NT2/D1 (cell line): ENCODE results near the gene TLCD1.

Experiments used
- DNase-seq: peaks from one replicate; pipeline ENCODE4 v3.0.0-alpha.2; 2011; ENCODE audit warnings: low read depth, low spot score
- H3K27me3 ChIP-seq: 2 replicates; pipeline ENCODE4 v1.6.0; 2011; ENCODE audit warnings: mild to moderate bottlenecking; ENCODE audit not compliant: insufficient read length, insufficient read depth
- H3K36me3 ChIP-seq: 2 replicates; pipeline ENCODE4 v1.6.1; 2011; ENCODE audit warnings: mild to moderate bottlenecking, low read length, mixed read lengths; ENCODE audit not compliant: insufficient read depth, insufficient read length
- H3K4me1 ChIP-seq: 2 replicates; pipeline ENCODE4 v1.5.1; 2011; ENCODE audit not compliant: insufficient read depth, insufficient read length
- H3K4me3 ChIP-seq: 2 replicates; pipeline ENCODE4 v1.5.1; 2011; ENCODE audit warnings: low read depth; ENCODE audit not compliant: insufficient read length
- H3K9ac ChIP-seq: 2 replicates; pipeline ENCODE4 v1.6.0; 2011; ENCODE audit warnings: low read depth; ENCODE audit not compliant: insufficient read length
- H3K9me3 ChIP-seq: 2 replicates; pipeline ENCODE4 v1.5.1; 2011; ENCODE audit warnings: mild to moderate bottlenecking, low read length; ENCODE audit not compliant: insufficient read depth
- SUZ12 ChIP-seq: IDR thresholded peaks from 2 replicates; pipeline ENCODE4 v1.6.1; 2011; ENCODE audit not compliant: insufficient read length, insufficient read depth; ENCODE audit errors: extremely low read depth
- YY1 ChIP-seq: IDR thresholded peaks from 2 replicates; pipeline ENCODE4 v1.6.1; 2011; ENCODE audit not compliant: insufficient read length, insufficient read depth
- ZNF274 ChIP-seq: IDR thresholded peaks from 2 replicates; pipeline ENCODE4 v1.6.1; 2011; ENCODE audit warnings: mild to moderate bottlenecking, low read depth, low read length

Gene TLCD1

DNA sequence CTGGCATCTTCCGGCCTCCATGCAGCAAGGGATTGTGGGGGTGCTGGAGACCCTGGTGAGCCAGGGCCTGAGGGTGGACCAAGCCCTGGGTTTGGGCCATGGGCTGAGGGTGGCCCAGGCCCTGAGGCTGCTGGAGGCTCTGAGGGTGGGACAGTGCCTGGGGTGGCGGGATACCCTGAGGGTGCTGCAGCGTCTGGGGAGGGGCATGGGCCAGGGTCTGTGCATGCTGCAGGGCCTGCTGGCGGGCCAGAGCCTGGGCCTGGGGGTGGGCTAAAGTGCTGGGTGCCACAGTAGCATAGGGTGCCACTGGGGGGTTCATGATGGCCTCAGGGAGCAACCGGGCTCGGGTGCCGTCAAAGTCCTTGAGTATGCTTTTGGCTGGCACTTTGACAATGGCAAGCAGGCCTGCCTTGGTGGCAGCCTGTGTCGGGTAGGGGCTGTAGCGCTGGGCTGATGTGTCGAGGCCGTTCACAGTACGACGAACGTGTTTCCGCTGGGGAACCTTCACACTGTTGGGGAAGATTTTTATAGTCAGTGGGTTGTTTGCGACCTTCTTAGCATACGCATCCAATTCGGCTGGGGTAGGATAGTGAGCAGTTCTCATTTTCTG, 33.3 kb upstream of the TLCD1 start:
- peaks cover 2% of the 10 kb centered on the region for H3K4me1 ChIP-seq
- peaks cover 43% of the 10 kb centered on the region for H3K36me3 ChIP-seq

DNA sequence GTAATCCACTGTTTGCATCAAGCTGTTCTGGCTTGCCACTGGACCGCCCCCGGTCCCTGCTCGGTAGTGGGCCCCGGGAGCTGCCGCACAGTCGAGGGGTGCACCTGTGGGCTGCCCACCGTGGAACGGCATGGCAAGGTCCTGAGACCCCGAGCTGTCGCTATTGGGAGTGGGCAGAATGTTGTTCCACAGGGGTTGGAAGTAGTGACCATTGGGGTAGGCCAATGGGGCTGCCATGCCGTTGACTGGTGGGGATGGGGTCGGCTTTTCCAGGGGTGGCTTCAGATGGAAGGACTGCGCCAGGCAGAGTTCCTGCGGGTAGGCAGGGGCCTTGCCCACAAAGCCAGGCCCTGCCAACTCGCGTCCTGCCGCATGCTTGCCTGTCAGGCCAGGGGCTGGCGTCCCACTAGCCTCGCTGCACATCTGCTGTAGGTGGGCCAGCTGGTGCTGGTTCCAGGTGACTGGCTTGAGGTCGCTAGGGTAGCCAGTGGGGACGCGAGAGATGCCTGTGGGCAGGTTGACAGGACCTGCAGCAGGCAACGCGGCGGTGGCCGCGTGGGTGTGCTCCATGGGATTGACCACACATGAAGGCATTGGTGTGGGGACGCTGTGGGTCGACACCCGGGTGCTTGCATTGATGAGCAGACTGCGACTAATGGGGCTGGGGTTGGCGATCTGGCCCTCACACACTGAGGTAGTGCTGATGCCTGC, 32.5 kb upstream of the TLCD1 start:
- peaks cover 43% of the 10 kb centered on the region for H3K36me3 ChIP-seq
- no peak overlapping the region for H3K4me3 ChIP-seq
- no peak for TF ChIP-seq ZNF274
- no peak for TF ChIP-seq YY1
- no peak for TF ChIP-seq SUZ12
- DNase-seq = no peak
- no peaks in the 10 kb centered on the region for H3K9me3 ChIP-seq
- no peaks in the 10 kb centered on the region for H3K27me3 ChIP-seq
- peaks cover 2% of the 10 kb centered on the region for H3K4me1 ChIP-seq
- no peak overlapping the region for H3K9ac ChIP-seq

More for the DNA sequence above, 33.3 kb upstream of the TLCD1 start:
- Histone ChIP-seq H3K9ac (no peak overlapping the region), H3K4me3 (no peak overlapping the region), H3K9me3 (no peaks in the 10 kb centered on the region), H3K27me3 (no peaks in the 10 kb centered on the region)
- DNase-seq = no peak
- no peak for TF ChIP-seq YY1
- TF ChIP-seq ZNF274 = no peak
- no peak for TF ChIP-seq SUZ12

GRCh38 chr17:28756049-28756804, 30.2 kb upstream of the TLCD1 start:
- no peak for TF ChIP-seq SUZ12
- H3K36me3 ChIP-seq = peaks cover 43% of the 10 kb centered on the region
- H3K4me1 ChIP-seq = peaks cover 2% of the 10 kb centered on the region
- H3K9ac ChIP-seq = no peak overlapping the region
- H3K4me3 ChIP-seq = no peak overlapping the region
- no peaks in the 10 kb centered on the region for H3K27me3 ChIP-seq
- no peaks in the 10 kb centered on the region for H3K9me3 ChIP-seq
- no peak for DNase-seq

DNA sequence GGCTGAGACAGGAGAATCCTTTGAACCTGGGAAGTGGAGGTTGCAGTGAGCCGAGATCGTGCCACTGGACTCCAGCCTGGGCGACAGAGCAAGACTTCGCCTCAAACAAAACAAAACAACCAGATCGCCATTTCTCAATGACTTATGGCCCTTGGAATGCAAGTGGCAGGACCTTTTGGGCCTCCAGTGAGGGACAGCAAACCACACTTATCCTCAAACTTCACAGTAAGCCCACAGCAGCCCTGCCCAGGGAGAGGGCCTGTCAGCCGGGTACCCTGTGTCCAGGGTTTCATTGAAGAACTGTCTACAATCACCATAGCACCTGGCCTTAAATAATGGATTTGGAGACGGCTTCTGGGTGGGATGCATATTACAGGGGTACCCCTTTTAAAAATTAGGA, 29.5 kb upstream of the TLCD1 start:
- Histone ChIP-seq H3K36me3 (peaks cover 51% of the 10 kb centered on the region), H3K27me3 (no peaks in the 10 kb centered on the region), H3K9me3 (no peaks in the 10 kb centered on the region; the same call in 1 of the 2 replicates), H3K4me3 (no peak overlapping the region), H3K9ac (no peak overlapping the region), H3K4me1 (peaks cover 2% of the 10 kb centered on the region)
- TF ChIP-seq SUZ12 (no peak), ZNF274 (no peak), YY1 (no peak)
- no peak for DNase-seq

GRCh38 chr17:28751600-28752366, 25.8 kb upstream of the TLCD1 start:
- H3K27me3 ChIP-seq = no peaks in the 10 kb centered on the region
- H3K9me3 ChIP-seq = no peaks in the 10 kb centered on the region; the same call in 1 of the 2 replicates
- TF ChIP-seq ZNF274 (no peak), SUZ12 (no peak), YY1 (no peak)
- no peak overlapping the region for H3K4me3 ChIP-seq
- peaks cover 49% of the 10 kb centered on the region for H3K36me3 ChIP-seq
- H3K9ac ChIP-seq = no peak overlapping the region
- no peak for DNase-seq
- peaks cover 10% of the 10 kb centered on the region for H3K4me1 ChIP-seq

- Histone ChIP-seq H3K4me3 (no peak overlapping the region), H3K9me3 (no peaks in the 10 kb centered on the region; the same call in 1 of the 2 replicates), H3K27me3 (no peaks in the 10 kb centered on the region), H3K36me3 (peaks cover 62% of the 10 kb centered on the region), H3K9ac (peak overlapping the region; percentile 34), H3K4me1 (peaks cover 17% of the 10 kb centered on the region)
- no peak for TF ChIP-seq SUZ12
- no peak for TF ChIP-seq YY1
- DNase-seq = peak; percentile 87
Measured at GRCh38 chr17:28750178-28751047, 24.4 kb upstream of the TLCD1 start.
